ENCODE data around the gene EGF.
"Not testable (repeated sequence)": the region's sequence is repeated elsewhere in the genome, so short reads cannot be mapped to it uniquely, and the experiment has no call there.

The EGF gene

DNA sequence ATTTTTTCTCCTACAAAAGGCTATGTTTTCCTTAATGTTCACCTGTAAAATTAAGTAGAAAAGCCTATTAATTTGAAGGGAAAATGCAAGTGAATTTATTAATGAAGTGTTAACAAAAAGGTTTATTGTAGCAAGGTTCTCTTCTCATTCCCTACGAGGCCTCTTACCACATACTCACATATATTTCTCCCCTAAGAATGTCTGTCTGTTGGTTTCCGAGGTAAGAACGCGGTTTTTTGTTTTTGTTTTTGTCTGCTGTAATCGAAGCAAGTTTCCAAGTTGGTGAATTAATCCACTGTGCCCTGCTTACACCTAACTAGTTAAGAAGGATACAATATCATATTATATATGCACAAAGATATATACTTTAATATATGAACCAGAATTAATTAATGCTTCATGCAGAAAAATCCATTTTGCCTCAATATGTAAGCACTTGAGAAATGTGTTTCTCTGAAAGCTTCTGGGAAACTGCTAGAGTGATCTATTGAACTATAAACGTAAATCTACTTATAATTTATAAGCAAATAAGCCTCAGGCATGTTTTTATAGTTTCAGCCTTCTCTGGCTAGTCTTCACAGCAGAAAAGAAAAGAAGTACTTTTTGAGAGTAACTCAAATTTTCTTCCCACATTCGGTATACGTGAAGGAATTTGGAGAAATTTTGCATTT is 120.8 kb downstream of the EGF start:
- H3K27me3 ChIP-seq (ENCODE audit: insufficient read depth, poor library complexity, severe bottlenecking), result peaks cover 5% of the 10 kb centered on the region
- H3K27ac ChIP-seq (replicated peaks), result no peak overlapping the region
- DNase-seq (ENCODE audit: low read depth in 1 of 2, low spot score in 1 of 2), result peak; percentile 3 to 55
- no peak for TF ChIP-seq POLR2AphosphoS5 (IDR thresholded peaks at IDR 0.05; ENCODE audit: low read depth)
- TF ChIP-seq REST (IDR thresholded peaks at IDR 0.05; ENCODE audit: insufficient replicate concordance, low read depth), result no peak
- TF ChIP-seq GABPA (IDR thresholded peaks at IDR 0.05; ENCODE audit: low read depth), result no peak
- no peak for TF ChIP-seq SPI1 (IDR thresholded peaks at IDR 0.05; ENCODE audit: borderline replicate concordance, low read depth)
- no peak overlapping the region for H3K4me3 ChIP-seq (replicated peaks; ENCODE audit: insufficient read depth, low read length)

DNA sequence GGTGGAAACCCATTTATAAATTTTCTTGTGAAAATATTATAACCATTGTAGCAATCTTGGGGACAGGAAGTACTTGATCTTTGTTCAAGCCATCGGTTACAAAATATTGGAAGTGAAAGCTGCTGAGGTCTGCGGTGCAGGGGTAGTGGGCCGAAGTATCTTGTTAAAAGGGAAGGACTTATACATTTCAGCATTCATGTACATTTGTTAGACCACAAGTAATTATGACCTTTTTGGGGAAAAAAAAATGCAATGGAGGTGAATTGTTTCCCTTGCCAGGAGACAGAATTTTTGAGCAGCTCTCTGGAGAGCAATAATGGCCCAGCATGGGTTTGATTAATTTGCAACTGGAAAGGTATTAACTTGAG is 121.3 kb downstream of the EGF start:
- H3K27me3 ChIP-seq (ENCODE audit: insufficient read depth, poor library complexity, severe bottlenecking), result peaks cover 5% of the 10 kb centered on the region
- peak; percentile 83 to 89 for DNase-seq (ENCODE audit: low read depth in 1 of 2, low spot score in 1 of 2)
- peak; percentile 47; the same call in 1 of the 2 replicates for TF ChIP-seq SPI1 (IDR thresholded peaks at IDR 0.05; ENCODE audit: borderline replicate concordance, low read depth)
- peak; percentile 97 for TF ChIP-seq POLR2AphosphoS5 (IDR thresholded peaks at IDR 0.05; ENCODE audit: low read depth)
- TF ChIP-seq GABPA (IDR thresholded peaks at IDR 0.05; ENCODE audit: low read depth), result no peak
- TF ChIP-seq CTCF (IDR thresholded peaks at IDR 0.05; ENCODE audit: insufficient read depth, low read length), result no peak
- TF ChIP-seq REST (IDR thresholded peaks at IDR 0.05; ENCODE audit: insufficient replicate concordance, low read depth), result no peak
- H3K4me3 ChIP-seq (replicated peaks; ENCODE audit: insufficient read depth, low read length), result no peak overlapping the region
- no peak overlapping the region for H3K27ac ChIP-seq (replicated peaks)

DNA sequence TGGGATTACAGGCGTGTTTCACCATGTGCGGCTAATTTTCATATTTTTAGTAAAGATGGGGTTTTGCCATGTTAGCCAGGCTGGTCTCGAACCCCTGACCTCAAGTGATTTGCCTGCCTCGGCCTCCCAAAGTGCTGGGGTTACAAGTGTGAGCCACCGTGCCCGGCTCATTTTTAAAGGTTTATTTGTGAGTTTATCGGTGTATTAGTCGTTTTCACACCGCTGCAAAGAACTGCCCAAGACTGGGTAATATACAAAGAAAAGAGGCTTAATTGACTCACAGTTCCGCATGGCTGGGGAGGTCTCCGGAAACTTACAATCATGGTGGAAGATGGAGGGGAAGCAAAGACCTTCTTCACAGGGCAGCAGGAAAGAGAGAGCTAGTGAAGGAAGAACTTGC is 126.5 kb downstream of the EGF start:
- not testable (repeated sequence) for H3K4me3 ChIP-seq (replicated peaks; ENCODE audit: insufficient read depth, low read length); H3K27me3 ChIP-seq (ENCODE audit: insufficient read depth, poor library complexity, severe bottlenecking); H3K27ac ChIP-seq (replicated peaks); DNase-seq (ENCODE audit: low read depth in 1 of 2, low spot score in 1 of 2)

DNA sequence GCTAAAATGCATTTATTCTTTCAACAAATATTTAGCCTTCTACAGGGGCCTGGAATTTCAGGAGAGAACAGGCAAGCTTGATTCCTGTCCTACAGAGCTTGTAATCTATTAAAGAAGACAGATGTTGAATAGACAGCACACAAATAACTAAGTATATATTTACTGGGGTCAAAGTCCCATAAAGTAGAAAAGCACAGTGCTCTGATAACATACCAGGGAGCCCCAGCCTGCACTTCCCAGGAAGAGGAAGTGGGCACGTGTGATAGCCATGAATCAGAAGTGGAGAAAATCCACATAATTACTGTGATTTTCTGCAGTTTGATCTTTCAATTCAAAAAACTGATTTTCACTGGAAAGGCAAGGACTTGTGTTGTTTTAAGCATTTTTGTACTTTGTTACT is 129.1 kb downstream of the EGF start:
- H3K4me3 ChIP-seq (replicated peaks; ENCODE audit: insufficient read depth, low read length), result no peak overlapping the region
- TF ChIP-seq SPI1 (IDR thresholded peaks at IDR 0.05; ENCODE audit: borderline replicate concordance, low read depth) (no peak; the same call in 1 of the 2 replicates), CTCF (IDR thresholded peaks at IDR 0.05; ENCODE audit: insufficient read depth, low read length) (no peak), GABPA (IDR thresholded peaks at IDR 0.05; ENCODE audit: low read depth) (no peak), REST (IDR thresholded peaks at IDR 0.05; ENCODE audit: insufficient replicate concordance, low read depth) (no peak), POLR2AphosphoS5 (IDR thresholded peaks at IDR 0.05; ENCODE audit: low read depth) (no peak)
- no peak for DNase-seq (ENCODE audit: low read depth in 1 of 2, low spot score in 1 of 2)
- H3K27me3 ChIP-seq (ENCODE audit: insufficient read depth, poor library complexity, severe bottlenecking), result peaks cover 2% of the 10 kb centered on the region
- H3K27ac ChIP-seq (replicated peaks), result no peak overlapping the region

Measured in HL-60 (cell line).